HFF-Myc (cell line): Measurements from ENCODE around the gene PRPF40A.

Experiments
- DNase-seq: peaks from one replicate; pipeline ENCODE4 v3.0.0-alpha.2; 2011; ENCODE audit warnings: low read depth; ENCODE audit errors: extremely low read depth
- H3K4me3 ChIP-seq: replicated peaks from 2 replicates; pipeline ENCODE4 v1.5.1; 2011; ENCODE audit warnings: low read depth, mild to moderate bottlenecking, control low read depth, low read length
- CTCF ChIP-seq: IDR thresholded peaks from 2 replicates; pipeline ENCODE4 v1.5.1; 2012; ENCODE audit warnings: mild to moderate bottlenecking, low read depth, low read length, control low read depth; ENCODE audit errors: missing control alignments

PRPF40A gene

GRCh38 chr2:152611458-152612231 is 105.6 kb downstream of the PRPF40A start:
- H3K4me3 ChIP-seq: no peak overlapping the region
- peak; percentile 59 for DNase-seq
- no peak for TF ChIP-seq CTCF

DNA sequence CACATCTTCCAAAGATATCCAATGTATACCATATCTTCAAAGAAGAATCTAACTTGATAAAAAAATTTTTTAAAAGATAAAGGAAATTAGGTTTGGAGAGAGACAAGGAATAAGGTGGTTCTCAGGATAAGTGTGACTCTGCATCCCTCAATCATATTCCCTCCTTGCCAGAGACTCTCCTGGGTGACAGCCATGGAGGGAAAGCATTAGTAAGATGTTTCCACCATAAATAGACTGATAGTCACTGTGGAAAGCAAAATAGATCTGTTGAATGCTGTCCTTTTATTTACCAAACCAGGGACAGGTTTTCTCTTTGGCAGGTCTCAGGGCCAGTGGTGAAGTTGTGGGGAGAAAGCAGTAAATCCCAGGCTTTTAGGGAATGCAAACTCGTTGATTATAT is 107.6 kb downstream of the PRPF40A start:
- no peak for DNase-seq
- no peak for TF ChIP-seq CTCF
- H3K4me3 ChIP-seq: no peak overlapping the region

- TF ChIP-seq CTCF: no peak
- no peak overlapping the region for H3K4me3 ChIP-seq
- DNase-seq: no peak
Measured at GRCh38 chr2:152609154-152609553, 108.1 kb downstream of the PRPF40A start.

DNA sequence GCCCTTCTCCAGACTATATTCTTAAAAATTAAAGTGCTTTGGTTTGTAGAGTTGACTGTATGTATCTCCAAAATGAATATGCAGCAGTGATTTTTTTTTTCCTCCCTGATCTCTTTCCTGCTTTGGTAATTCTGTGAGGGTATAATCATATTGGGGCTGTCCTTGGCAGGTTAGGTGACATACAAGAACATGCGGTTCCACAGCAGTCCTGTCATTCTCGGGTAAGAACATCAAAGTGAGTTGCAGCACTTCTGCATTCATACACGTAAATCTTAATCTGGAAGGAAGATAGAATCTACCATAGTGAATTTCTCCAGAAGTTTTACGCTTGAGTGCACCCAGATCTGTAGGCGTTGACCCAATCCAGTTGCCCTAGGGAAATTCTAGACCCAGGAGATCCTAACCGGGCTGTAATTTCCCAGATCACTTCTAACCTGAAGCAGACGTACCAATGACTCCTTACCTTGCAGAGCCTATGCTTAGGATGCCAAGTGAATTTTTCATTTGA is 109.4 kb downstream of the PRPF40A start:
- TF ChIP-seq CTCF: no peak
- DNase-seq: no peak
- H3K4me3 ChIP-seq: no peak overlapping the region

DNA sequence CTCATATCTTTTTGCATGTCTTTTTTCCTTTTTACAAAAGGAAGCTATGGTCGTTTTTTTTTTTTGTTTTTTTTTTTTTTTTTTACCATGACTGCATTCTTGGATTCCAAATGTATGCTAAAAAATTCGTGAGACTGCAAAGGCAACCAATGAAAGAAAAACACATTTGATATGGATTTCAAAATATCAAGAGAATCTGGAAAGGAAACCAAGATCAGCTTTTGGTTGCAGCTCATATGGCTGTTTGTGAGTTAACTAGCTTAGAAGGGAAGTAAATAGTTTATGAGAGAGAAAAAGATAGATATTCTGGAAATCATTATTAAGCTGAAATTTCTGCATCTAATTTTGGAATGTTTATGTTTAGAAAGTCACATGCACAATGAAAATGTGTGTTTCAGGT is 110.3 kb downstream of the PRPF40A start:
- H3K4me3 ChIP-seq: no peak overlapping the region
- no peak for DNase-seq
- no peak for TF ChIP-seq CTCF

DNA sequence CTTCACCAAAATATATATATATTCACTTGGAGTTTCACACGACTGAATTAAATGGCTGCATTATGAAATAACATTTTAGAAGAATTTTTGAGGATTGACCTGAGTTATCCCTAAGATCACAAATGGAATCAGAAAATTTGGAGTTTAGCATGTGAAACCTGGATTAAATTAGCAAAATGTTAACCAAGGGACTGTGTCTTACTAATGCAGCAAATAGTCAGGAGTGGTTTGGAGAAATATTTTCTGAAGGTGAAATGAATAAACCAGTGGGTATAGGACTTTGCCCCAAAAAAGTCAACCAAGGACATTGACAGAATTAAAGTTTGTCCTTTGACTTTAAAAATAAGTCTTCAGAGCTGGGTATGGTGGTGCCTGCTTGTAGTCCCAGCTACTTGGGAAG is 111.2 kb downstream of the PRPF40A start:
- no peak overlapping the region for H3K4me3 ChIP-seq
- TF ChIP-seq CTCF: no peak
- no peak for DNase-seq
